H1 (cell line): ENCODE data around the gene DMAC2L. TPM values are rescaled to one million over a fixed set of nuclear protein-coding genes. Genes with fewer than 3 reads are reported as not detected.

Source experiments
- CTCF ChIA-PET: fragments of 300-600 bp; sonication (Branson Sonifier 250); formaldehyde crosslinking; loops from one replicate; lab custom pipeline; 2021; ENCODE audit not compliant: partially characterized antibody; lab: Charles Lee
- POLR2A ChIA-PET: fragments of 300-600 bp; sonication (Branson Sonifier 250); formaldehyde crosslinking; loops from one replicate; lab custom pipeline; 2021; ENCODE audit warnings: inconsistent platforms; ENCODE audit not compliant: partially characterized antibody; lab: Charles Lee
- DNase-seq, 2 experiments: peaks; one replicate each; pipeline versions ENCODE4 v3.0.0 to v3.0.0-alpha.2; 2010 to 2022; ENCODE audit warnings: low spot score in 2 of 2, low read depth in 1 of 2, mixed read lengths in 1 of 2
- FAIRE-seq: peaks from 2 replicates; lab custom pipeline; 2011; peaks lifted over from hg19 to GRCh38; lab: Jason Lieb, UNC
- H2AFZ ChIP-seq: 2 replicates; pipeline ENCODE4 v1.8.1; 2012; ENCODE audit warnings: low read length, inconsistent platforms
- H2AK5ac ChIP-seq: 2 replicates; pipeline ENCODE4 v1.6.1; 2013; ENCODE audit warnings: low read depth, low read length
- H2BK120ac ChIP-seq: replicated peaks from 2 replicates; pipeline ENCODE3; 2013; ENCODE audit warnings: low read depth, low read length, inconsistent platforms
- H2BK12ac ChIP-seq: 2 replicates; pipeline ENCODE4 v1.6.1; 2013; ENCODE audit warnings: low read depth, low read length
- H2BK15ac ChIP-seq: 2 replicates; pipeline ENCODE4 v1.6.1; 2013; ENCODE audit warnings: low read length
- H2BK20ac ChIP-seq: 2 replicates; pipeline ENCODE4 v1.6.1; 2013; ENCODE audit warnings: low read length
- H2BK5ac ChIP-seq: 2 replicates; pipeline ENCODE4 v1.6.1; 2013; ENCODE audit warnings: low read depth, low read length
- H3K14ac ChIP-seq: 2 replicates; pipeline ENCODE4 v1.6.1; 2013; ENCODE audit warnings: inconsistent platforms; ENCODE audit not compliant: insufficient read length
- H3K18ac ChIP-seq: 2 replicates; pipeline ENCODE4 v1.6.1; 2013; ENCODE audit warnings: low read length; ENCODE audit errors: extremely low read depth
- H3K23ac ChIP-seq: 2 replicates; pipeline ENCODE4 v1.6.1; 2013; ENCODE audit warnings: inconsistent platforms; ENCODE audit not compliant: insufficient read length
- H3K23me2 ChIP-seq: 2 replicates; pipeline ENCODE4 v1.6.1; 2013; ENCODE audit warnings: low read depth, low read length
- H3K27ac ChIP-seq: 2 replicates; pipeline ENCODE4 v1.6.1; 2011; ENCODE audit warnings: low read depth, low read length, inconsistent platforms
- H3K27me3 ChIP-seq, 4 experiments: replicated peaks in 1 of 4; 1 replicate in 1 of 4; 2 replicates in 3 of 4; pipeline versions ENCODE4 v1.6.1 to v1.8.1; 2011 to 2013; ENCODE audit warnings: low read length in 3 of 4, mild to moderate bottlenecking in 3 of 4, inconsistent platforms in 2 of 4, mixed read lengths in 2 of 4, moderate library complexity in 1 of 4; ENCODE audit not compliant: control insufficient read depth in 3 of 4, insufficient read depth in 3 of 4; ENCODE audit errors: extremely low read depth in 1 of 4
- H3K36me3 ChIP-seq, 4 experiments: 2 replicates each; pipeline versions ENCODE4 v1.6.1 to v1.8.1; 2011 to 2013; ENCODE audit warnings: mild to moderate bottlenecking in 4 of 4, low read length in 3 of 4, moderate library complexity in 2 of 4, control low read depth in 1 of 4, inconsistent platforms in 1 of 4; ENCODE audit not compliant: insufficient read depth in 4 of 4, control insufficient read depth in 2 of 4
- H3K4ac ChIP-seq: replicated peaks from 2 replicates; pipeline ENCODE3; 2013; ENCODE audit warnings: low read length, low read depth, mixed read lengths, inconsistent platforms; ENCODE audit not compliant: insufficient read length
- H3K4me1 ChIP-seq, 4 experiments: replicated peaks in 1 of 4; 1 replicate in 1 of 4; 2 replicates in 3 of 4; pipeline versions ENCODE4 v1.6.1 to v1.8.1; 2011 to 2013; ENCODE audit warnings: low read length in 3 of 4, inconsistent platforms in 2 of 4, mixed read lengths in 1 of 4; ENCODE audit not compliant: insufficient read depth in 4 of 4, control insufficient read depth in 3 of 4
- H3K4me2 ChIP-seq, 2 experiments: 2 replicates each; pipeline versions ENCODE4 v1.6.1 to v1.8.1; 2011 to 2013; ENCODE audit warnings: low read depth in 2 of 2, low read length in 2 of 2, control low read depth in 1 of 2, inconsistent platforms in 1 of 2, mild to moderate bottlenecking in 1 of 2; ENCODE audit not compliant: insufficient read depth in 1 of 2
- H3K4me3 ChIP-seq, 4 experiments: fragments of 200-600, 300-600 bp in 1 of 4; sonication (generic), shearing (Covaris generic), sonication (Bioruptor Twin) in 1 of 4; 2 replicates each; pipeline versions ENCODE4 v1.5.1 to v1.8.1; 2011 to 2016; ENCODE audit warnings: low read length in 4 of 4, low read depth in 3 of 4, control low read depth in 2 of 4, inconsistent platforms in 2 of 4, mild to moderate bottlenecking in 2 of 4, mixed read lengths in 1 of 4, moderate library complexity in 1 of 4; ENCODE audit not compliant: insufficient read depth in 2 of 4; ENCODE audit errors: extremely low read depth in 1 of 4
- H3K56ac ChIP-seq: replicated peaks from 2 replicates; pipeline ENCODE3; 2013; ENCODE audit warnings: low read depth, mild to moderate bottlenecking, mixed read lengths, low read length, inconsistent platforms; ENCODE audit not compliant: insufficient read length
- H3K79me1 ChIP-seq: 2 replicates; pipeline ENCODE4 v1.6.1; 2013; ENCODE audit warnings: low read depth, low read length, control low read depth
- H3K79me2 ChIP-seq, 2 experiments: 2 replicates each; pipeline versions ENCODE4 v1.6.1 to v1.8.1; 2012 to 2013; ENCODE audit warnings: low read length in 2 of 2, mild to moderate bottlenecking in 2 of 2, inconsistent platforms in 1 of 2; ENCODE audit not compliant: insufficient read depth in 2 of 2, control insufficient read depth in 1 of 2
- H3K9ac ChIP-seq, 4 experiments: replicated peaks in 1 of 4; 1 replicate in 1 of 4; 2 replicates in 3 of 4; pipeline versions ENCODE4 v1.6.1 to v1.8.1; 2011 to 2013; ENCODE audit warnings: low read depth in 3 of 4, low read length in 3 of 4, control low read depth in 2 of 4, mild to moderate bottlenecking in 2 of 4, moderate library complexity in 2 of 4, inconsistent platforms in 1 of 4; ENCODE audit errors: extremely low read depth in 1 of 4
- H3K9me3 ChIP-seq, 2 experiments: 2 replicates each; pipeline versions ENCODE4 v1.6.1 to v1.8.1; 2012 to 2013; ENCODE audit warnings: mild to moderate bottlenecking in 2 of 2, moderate library complexity in 2 of 2, control low read depth in 1 of 2, inconsistent platforms in 1 of 2, low read depth in 1 of 2, low read length in 1 of 2, mixed read lengths in 1 of 2; ENCODE audit not compliant: insufficient read depth in 2 of 2
- H4K20me1 ChIP-seq, 2 experiments: replicated peaks in 1 of 2; 2 replicates each; pipeline versions ENCODE3 to v1.8.1; 2011 to 2013; ENCODE audit warnings: inconsistent platforms in 2 of 2, low read length in 2 of 2, mild to moderate bottlenecking in 1 of 2; ENCODE audit not compliant: insufficient read depth in 2 of 2, control insufficient read depth in 1 of 2
- H4K5ac ChIP-seq: 2 replicates; pipeline ENCODE4 v1.6.1; 2013; ENCODE audit warnings: low read length, low read depth, mixed read lengths, inconsistent platforms; ENCODE audit not compliant: insufficient read length
- H4K8ac ChIP-seq: 2 replicates; pipeline ENCODE4 v1.8.0; 2013; ENCODE audit warnings: mild to moderate bottlenecking, moderate library complexity, low read length, inconsistent platforms; ENCODE audit not compliant: insufficient read depth; ENCODE audit errors: extremely low read depth
- H4K91ac ChIP-seq: replicated peaks from 2 replicates; pipeline ENCODE3; 2013; ENCODE audit warnings: low read length, mixed read lengths, inconsistent platforms; ENCODE audit not compliant: insufficient read length
- E2F6 ChIP-seq: IDR thresholded peaks from 2 replicates; pipeline ENCODE4 v1.6.1; 2012; ENCODE audit warnings: inconsistent platforms
- GTF2F1 ChIP-seq: IDR thresholded peaks from 2 replicates; pipeline ENCODE4 v1.6.1; 2012; ENCODE audit warnings: low read depth, low read length, improper control_type of control experiment, borderline replicate concordance
- JUN ChIP-seq: IDR thresholded peaks from 2 replicates; pipeline ENCODE4 v1.6.1; 2011; ENCODE audit warnings: low read depth, mild to moderate bottlenecking, improper control_type of control experiment, low read length
- RAD21 ChIP-seq, 2 experiments: IDR thresholded peaks in 1 of 2; conservative IDR thresholded peaks in 1 of 2; 2 replicates each; pipeline ENCODE4 v1.6.1; 2011; ENCODE audit warnings: low read depth in 2 of 2, low read length in 2 of 2, improper control_type of control experiment in 1 of 2, inconsistent platforms in 1 of 2, mild to moderate bottlenecking in 1 of 2, moderate library complexity in 1 of 2
- RNF2 ChIP-seq: fragments of 200-900, 300-1000 bp; sonication (generic); IDR thresholded peaks from 2 replicates; pipeline ENCODE4 v1.7.1; 2016; ENCODE audit warnings: borderline replicate concordance, low read depth, mild to moderate bottlenecking, antibody characterized with exemption, low read length; ENCODE audit not compliant: poor library complexity, severe bottlenecking; ENCODE audit errors: missing control alignments
- SIRT6 ChIP-seq: IDR thresholded peaks from one replicate; pipeline ENCODE4 v1.7.1; 2012; ENCODE audit warnings: low read length, inconsistent platforms
- WGBS, 2 experiments: shearing (Covaris generic) in 1 of 2; methylation state at CpG; one replicate each; pipeline versions ENCODE4 v1.1.6 to v1.1.7; 2013 to 2015; ENCODE audit warnings: low lambda C conversion rate in 2 of 2, mixed read lengths in 2 of 2, inconsistent platforms in 1 of 2, low coverage in 1 of 2, missing lambda C conversion rate in 1 of 2; ENCODE audit not compliant: insufficient replicate concordance in 2 of 2, insufficient coverage in 1 of 2, insufficient read length in 1 of 2; ENCODE audit errors: extremely low coverage in 1 of 2, missing lambda C conversion rate in 1 of 2; 5-methylcytosine and 5-hydroxymethylcytosine counted together
- polyA plus RNA-seq, 7 experiments: library from polyadenylated mRNA; depleted of rRNA in 3 of 7; stranded (reverse) in 5 of 7; unstranded in 2 of 7; fragments of >200 nt in 5 of 7; fragments of 200-250 nt in 2 of 7; gene quantifications; 1 replicate in 5 of 7; 2 replicates in 1 of 7; 4 replicates in 1 of 7; pipeline versions ENCODE4 v1.2.1 to v1.2.3, GENCODE V29; 2011 to 2013; ENCODE audit warnings: missing spikeins in 2 of 7, mixed read lengths in 2 of 7
- total RNA-seq: library from RNA; stranded (reverse); fragmentation: NEBNext Ultra II Directional; extraction: Animal tissue kit (Norgen Biotek cat#: 25700); gene quantifications from 2 replicates; pipeline ENCODE4 v1.2.1, GENCODE V29; 2021

Gene DMAC2L
- total and polyA plus RNA-seq, 2 of the 8 experiments (the other 6 are each of a cell fraction or from before 2014, with no cell fraction given): 20.3 to 28.9 TPM

- Histone ChIP-seq H3K9ac (no peak overlapping the region), H4K5ac (no peak overlapping the region), H3K23ac (no peak overlapping the region), H3K4me2 (no peak overlapping the region), H3K27me3 (no peaks in the 10 kb centered on the region), H3K18ac (no peak overlapping the region), H3K79me2 (no peaks in the 10 kb centered on the region), H3K9me3 (no peaks in the 10 kb centered on the region), H3K14ac (no peak overlapping the region), H2BK15ac (no peak overlapping the region), H4K20me1 (no peaks in the 10 kb centered on the region), H3K56ac (no peak overlapping the region), H2BK5ac (no peak overlapping the region), H2AK5ac (no peak overlapping the region), H4K8ac (no peak overlapping the region), H2BK20ac (no peak overlapping the region), H3K4ac (no peak overlapping the region), H3K79me1 (no peaks in the 10 kb centered on the region), H2AFZ (no peak overlapping the region), H3K27ac (no peak overlapping the region), H4K91ac (no peak overlapping the region), H3K23me2 (no peaks in the 10 kb centered on the region), H2BK12ac (no peak overlapping the region), H3K4me3 (no peak overlapping the region), H3K36me3 (no peaks in the 10 kb centered on the region), H2BK120ac (no peak overlapping the region), H3K4me1 (peaks cover 0 to 3% (median 2%) of the 10 kb centered on the region in 4 experiments; a peak in 4 of 7 replicates)
- DNase-seq (no peak), FAIRE-seq (no peak)
- no peak for TF ChIP-seq E2F6
- no peak for TF ChIP-seq SIRT6
- TF ChIP-seq GTF2F1: no peak
- TF ChIP-seq JUN: no peak
- TF ChIP-seq RAD21 (IDR thresholded peaks at IDR 0.05 in 1 of 2, conservative IDR thresholded peaks at IDR 0.05 in 1 of 2; ENCODE audit: low read depth in 2 of 2, low read length in 2 of 2): no peak
- TF ChIP-seq RNF2: no peak
- POLR2A ChIA-PET: interaction anchor here (1.3 kb wide), 1 partner anchor 50 kb away, joined by 4 read pairs; no protein-coding TSS in a partner anchor
- CTCF ChIA-PET: interaction anchor here (0.6 to 2.7 kb wide), 8 partner anchors 23 to 514 kb away, joined by 3 to 13 read pairs (median 4); no protein-coding TSS in a partner anchor
- WGBS, 2 experiments: 93% methylated on average over 7 of the region's 7 CpGs; no CpG with 5 or more reads in 1 of the 2 experiments
Observed at GRCh38 chr14:50344116-50344775, 32.1 kb downstream of the DMAC2L start.
